ENCODE data around the gene SPRR4. TPM values are rescaled to one million over a fixed set of nuclear protein-coding genes. Genes with fewer than 3 reads are reported as not detected.

SPRR4 gene
- polyA plus RNA-seq, 1 of the 3 experiments (the other 2 are of a cell fraction), result not detected

- TF ChIP-seq IRF3 (IDR thresholded peaks at IDR 0.05; ENCODE audit: low read depth, low read length), result no peak
- TF ChIP-seq USF1 (IDR thresholded peaks at IDR 0.05; ENCODE audit: borderline replicate concordance, low read depth), result no peak
- no peak for TF ChIP-seq EZH2phosphoT487 (IDR thresholded peaks at IDR 0.05; ENCODE audit: borderline replicate concordance, low read depth)
- TF ChIP-seq GABPA (IDR thresholded peaks at IDR 0.05; ENCODE audit: low read depth), result no peak
- no peak for TF ChIP-seq JUND (IDR thresholded peaks at IDR 0.05)
Measured at GRCh38 chr1:152967201-152967600, 3.2 kb upstream of the SPRR4 start (continued).

GRCh38 chr1:152968248-152968647 lies 2.2 kb upstream of the SPRR4 start:
- 3% methylated on average over 2 of the region's 2 CpGs for WGBS (ENCODE audit: low lambda C conversion rate)
- Histone ChIP-seq H3K4me1 (ENCODE audit: control insufficient read depth in 1 of 2, insufficient read depth in 2 of 2, low read depth in 1 of 2, low read length in 1 of 2) (no peaks in the 10 kb centered on the region), H3K79me2 (ENCODE audit: insufficient read depth) (no peaks in the 10 kb centered on the region), H3K36me3 (replicated peaks in 1 of 2; ENCODE audit: control insufficient read depth in 1 of 2, insufficient read depth in 2 of 2, low read length in 1 of 2) (no peaks in the 10 kb centered on the region), H3K27ac (ENCODE audit: low read depth in 2 of 2, low read length in 1 of 2) (no peak overlapping the region), H3K9me2 (no peaks in the 10 kb centered on the region), H4K20me1 (ENCODE audit: insufficient read depth) (no peaks in the 10 kb centered on the region), H3F3A (replicated peaks; ENCODE audit: insufficient read depth) (no peaks in the 10 kb centered on the region), H3K9me3 (no peaks in the 10 kb centered on the region), H3K27me3 (ENCODE audit: insufficient read depth) (peaks cover 6% of the 10 kb centered on the region; the same call in 1 of the 2 replicates), H2AFZ (ENCODE audit: low read depth) (no peak overlapping the region; the same call in 1 of the 2 replicates), H3K9ac (no peak overlapping the region), H3K4me2 (no peak overlapping the region), H3K4me3 (ENCODE audit: low read depth in 2 of 2, low read length in 1 of 2) (no peak overlapping the region)
- no peak for DNase-seq
- POLR2A ChIA-PET, result no interaction called here
- CTCF ChIA-PET, result interaction anchor here (1.1 kb wide), 1 partner anchor 10 kb away, joined by 3 read pairs; no protein-coding TSS in a partner anchor
- TF ChIP-seq YY1 (IDR thresholded peaks at IDR 0.05; ENCODE audit: low read depth), result no peak
- no peak for TF ChIP-seq GATA2 (CRISPR knock-in tag; IDR thresholded peaks at IDR 0.05)
- TF ChIP-seq PBX3 (IDR thresholded peaks at IDR 0.05), result no peak
- TF ChIP-seq USF2 (IDR thresholded peaks at IDR 0.05; ENCODE audit: borderline replicate concordance, low read depth, low read length), result no peak
- no peak for TF ChIP-seq RAD21 (IDR thresholded peaks at IDR 0.05; ENCODE audit: low read length)
- no peak for TF ChIP-seq ELF1 (IDR thresholded peaks at IDR 0.05)
- no peak for TF ChIP-seq EZH2phosphoT487 (IDR thresholded peaks at IDR 0.05; ENCODE audit: borderline replicate concordance, low read depth)
- no peak for TF ChIP-seq RXRA (IDR thresholded peaks at IDR 0.05; ENCODE audit: borderline replicate concordance, low read depth)
- TF ChIP-seq EP300 (IDR thresholded peaks at IDR 0.05; ENCODE audit: borderline replicate concordance in 1 of 2, low read depth in 1 of 2, low read length in 1 of 2), result no peak
- TF ChIP-seq MEF2A (IDR thresholded peaks at IDR 0.05; ENCODE audit: borderline replicate concordance, low read depth), result no peak
- no peak for TF ChIP-seq SMC3 (IDR thresholded peaks at IDR 0.05; ENCODE audit: low read depth, low read length)
- no peak for TF ChIP-seq MAX (IDR thresholded peaks at IDR 0.05; ENCODE audit: low read depth)
- TF ChIP-seq CHD2 (IDR thresholded peaks at IDR 0.05; ENCODE audit: low read length, partially characterized antibody), result no peak
- TF ChIP-seq USF1 (IDR thresholded peaks at IDR 0.05; ENCODE audit: borderline replicate concordance, low read depth), result no peak
- TF ChIP-seq CTCF (IDR thresholded peaks at IDR 0.05), result no peak
- TF ChIP-seq IRF3 (IDR thresholded peaks at IDR 0.05; ENCODE audit: low read depth, low read length), result no peak
- no peak for TF ChIP-seq SIN3A (IDR thresholded peaks at IDR 0.05; ENCODE audit: borderline replicate concordance, low read depth, low read length)
- no peak for TF ChIP-seq FOXM1 (IDR thresholded peaks at IDR 0.05; ENCODE audit: low read depth)
- TF ChIP-seq TAF1 (IDR thresholded peaks at IDR 0.05; ENCODE audit: borderline replicate concordance, low read depth, low read length), result no peak
- TF ChIP-seq RCOR1 (IDR thresholded peaks at IDR 0.05; ENCODE audit: low read length), result no peak

Data from SK-N-SH (cell line).